ENCODE results near the gene GM2A. TPM values are rescaled to one million over a fixed set of nuclear protein-coding genes. Genes with fewer than 3 reads are reported as not detected.
A peak's percentile ranks its signal among the peaks of the same experiment; 100 is the strongest.

GM2A gene
- total and polyA plus RNA-seq, 9 of the 15 experiments (the other 6 are each of a cell fraction or from before 2014, with no cell fraction given), result 5.8 to 36.0 (median 10.0) TPM

DNA sequence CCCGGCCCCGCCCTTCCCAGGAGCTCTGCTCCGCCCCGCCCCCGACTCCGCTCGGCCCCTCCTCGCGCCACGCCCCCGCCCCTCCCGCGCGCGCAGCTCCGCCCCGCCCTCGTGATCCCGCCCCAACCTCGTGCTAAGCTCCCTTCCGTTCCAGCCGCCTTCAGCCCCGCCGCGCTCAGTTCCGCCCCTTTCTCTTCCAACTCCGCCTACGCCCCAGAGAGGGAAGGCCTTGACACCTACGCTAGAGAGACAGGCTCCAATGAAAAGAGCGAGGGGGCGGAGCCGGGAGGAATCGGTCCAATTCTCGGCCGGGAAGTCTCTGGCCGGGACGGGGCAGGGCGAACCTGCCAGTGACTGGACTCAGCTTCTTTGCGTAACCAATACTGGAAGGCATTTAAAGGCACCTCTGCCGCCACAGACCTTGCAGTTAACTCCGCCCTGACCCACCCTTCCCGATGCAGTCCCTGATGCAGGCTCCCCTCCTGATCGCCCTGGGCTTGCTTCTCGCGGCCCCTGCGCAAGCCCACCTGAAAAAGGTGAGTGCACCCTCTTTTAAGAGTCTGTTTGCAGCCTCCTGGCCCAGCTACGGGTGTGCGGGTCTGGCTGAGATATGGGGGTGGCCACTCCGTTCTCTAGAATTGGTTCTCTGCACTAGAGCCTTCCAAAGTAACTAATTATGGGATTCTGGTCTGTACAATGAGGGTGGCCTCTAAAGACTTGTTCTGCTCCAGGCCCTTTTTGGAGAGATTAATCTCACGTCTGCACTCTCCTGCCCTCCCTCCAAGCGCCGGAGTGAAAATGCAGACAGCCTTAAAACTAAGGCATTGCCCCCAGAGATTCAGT is at the start of gene GM2A (continued):
- TF ChIP-seq SPI1 (IDR thresholded peaks at IDR 0.05; ENCODE audit: borderline replicate concordance, low read depth, low read length) (peak; percentile 72), KDM2B (CRISPR knock-in tag; IDR thresholded peaks at IDR 0.05) (no peak), NCOA2 (IDR thresholded peaks at IDR 0.05; ENCODE audit: partially characterized antibody in 2 of 2) (no peak), ATF1 (CRISPR knock-in tag; IDR thresholded peaks at IDR 0.05) (no peak), ATF1 (tag; IDR thresholded peaks at IDR 0.05) (peak; percentile 74), POLR2AphosphoS5 (IDR thresholded peaks at IDR 0.05; ENCODE audit: control insufficient read depth, insufficient read depth, low read depth, low read length) (0 out of 2 replicates have a peak, but pooled peaks have one; percentile 8), CBFA2T2 (conservative IDR thresholded peaks at IDR 0.05) (no peak), TCF7L2 (IDR thresholded peaks at IDR 0.05; ENCODE audit: low read depth, low read length) (no peak), TAF15 (IDR thresholded peaks at IDR 0.05; ENCODE audit: low read depth, low read length) (no peak), BHLHE40 (IDR thresholded peaks at IDR 0.05; ENCODE audit: low read length) (no peak), MYBL2 (IDR thresholded peaks at IDR 0.05; ENCODE audit: low read depth) (no peak), MYBL2 (CRISPR knock-in tag; IDR thresholded peaks at IDR 0.05; ENCODE audit: borderline replicate concordance) (no peak)
- TF ChIP-seq, protein P1, sequence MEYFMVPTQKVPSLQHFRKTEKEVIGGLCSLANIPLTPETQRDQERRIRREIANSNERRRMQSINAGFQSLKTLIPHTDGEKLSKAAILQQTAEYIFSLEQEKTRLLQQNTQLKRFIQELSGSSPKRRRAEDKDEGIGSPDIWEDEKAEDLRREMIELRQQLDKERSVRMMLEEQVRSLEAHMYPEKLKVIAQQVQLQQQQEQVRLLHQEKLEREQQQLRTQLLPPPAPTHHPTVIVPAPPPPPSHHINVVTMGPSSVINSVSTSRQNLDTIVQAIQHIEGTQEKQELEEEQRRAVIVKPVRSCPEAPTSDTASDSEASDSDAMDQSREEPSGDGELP (CRISPR knock-in tag; IDR thresholded peaks at IDR 0.05; ENCODE audit: borderline replicate concordance), result peak; percentile 57; the same call in 1 of the 2 replicates
- TF ChIP-seq, protein P2, sequence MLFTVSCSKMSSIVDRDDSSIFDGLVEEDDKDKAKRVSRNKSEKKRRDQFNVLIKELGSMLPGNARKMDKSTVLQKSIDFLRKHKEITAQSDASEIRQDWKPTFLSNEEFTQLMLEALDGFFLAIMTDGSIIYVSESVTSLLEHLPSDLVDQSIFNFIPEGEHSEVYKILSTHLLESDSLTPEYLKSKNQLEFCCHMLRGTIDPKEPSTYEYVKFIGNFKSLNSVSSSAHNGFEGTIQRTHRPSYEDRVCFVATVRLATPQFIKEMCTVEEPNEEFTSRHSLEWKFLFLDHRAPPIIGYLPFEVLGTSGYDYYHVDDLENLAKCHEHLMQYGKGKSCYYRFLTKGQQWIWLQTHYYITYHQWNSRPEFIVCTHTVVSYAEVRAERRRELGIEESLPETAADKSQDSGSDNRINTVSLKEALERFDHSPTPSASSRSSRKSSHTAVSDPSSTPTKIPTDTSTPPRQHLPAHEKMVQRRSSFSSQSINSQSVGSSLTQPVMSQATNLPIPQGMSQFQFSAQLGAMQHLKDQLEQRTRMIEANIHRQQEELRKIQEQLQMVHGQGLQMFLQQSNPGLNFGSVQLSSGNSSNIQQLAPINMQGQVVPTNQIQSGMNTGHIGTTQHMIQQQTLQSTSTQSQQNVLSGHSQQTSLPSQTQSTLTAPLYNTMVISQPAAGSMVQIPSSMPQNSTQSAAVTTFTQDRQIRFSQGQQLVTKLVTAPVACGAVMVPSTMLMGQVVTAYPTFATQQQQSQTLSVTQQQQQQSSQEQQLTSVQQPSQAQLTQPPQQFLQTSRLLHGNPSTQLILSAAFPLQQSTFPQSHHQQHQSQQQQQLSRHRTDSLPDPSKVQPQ (CRISPR knock-in tag; IDR thresholded peaks at IDR 0.05; ENCODE audit: borderline replicate concordance), result no peak
- TF ChIP-seq, protein P3, sequence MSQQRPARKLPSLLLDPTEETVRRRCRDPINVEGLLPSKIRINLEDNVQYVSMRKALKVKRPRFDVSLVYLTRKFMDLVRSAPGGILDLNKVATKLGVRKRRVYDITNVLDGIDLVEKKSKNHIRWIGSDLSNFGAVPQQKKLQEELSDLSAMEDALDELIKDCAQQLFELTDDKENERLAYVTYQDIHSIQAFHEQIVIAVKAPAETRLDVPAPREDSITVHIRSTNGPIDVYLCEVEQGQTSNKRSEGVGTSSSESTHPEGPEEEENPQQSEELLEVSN (IDR thresholded peaks at IDR 0.05; ENCODE audit: borderline replicate concordance in 1 of 2, extremely low read depth in 1 of 2, insufficient read depth in 1 of 2, insufficient read length in 1 of 2, low read depth in 1 of 2, low read length in 1 of 2, poor library complexity in 1 of 2, severe bottlenecking in 1 of 2), result peak; percentile 38 to 89
- TF ChIP-seq, protein P4, sequence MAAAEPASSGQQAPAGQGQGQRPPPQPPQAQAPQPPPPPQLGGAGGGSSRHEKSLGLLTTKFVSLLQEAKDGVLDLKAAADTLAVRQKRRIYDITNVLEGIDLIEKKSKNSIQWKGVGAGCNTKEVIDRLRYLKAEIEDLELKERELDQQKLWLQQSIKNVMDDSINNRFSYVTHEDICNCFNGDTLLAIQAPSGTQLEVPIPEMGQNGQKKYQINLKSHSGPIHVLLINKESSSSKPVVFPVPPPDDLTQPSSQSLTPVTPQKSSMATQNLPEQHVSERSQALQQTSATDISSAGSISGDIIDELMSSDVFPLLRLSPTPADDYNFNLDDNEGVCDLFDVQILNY (CRISPR knock-in tag; IDR thresholded peaks at IDR 0.05), result no peak
